ENCODE measurements around the gene ZNF93. TPM values are rescaled to one million over a fixed set of nuclear protein-coding genes. Genes with fewer than 3 reads are reported as not detected.
"Not testable (repeated sequence)": the region's sequence is repeated elsewhere in the genome, so short reads cannot be mapped to it uniquely, and the experiment has no call there.

The ZNF93 gene
- total RNA-seq, 1 donor from 2014 or later: 4.1 TPM

DNA sequence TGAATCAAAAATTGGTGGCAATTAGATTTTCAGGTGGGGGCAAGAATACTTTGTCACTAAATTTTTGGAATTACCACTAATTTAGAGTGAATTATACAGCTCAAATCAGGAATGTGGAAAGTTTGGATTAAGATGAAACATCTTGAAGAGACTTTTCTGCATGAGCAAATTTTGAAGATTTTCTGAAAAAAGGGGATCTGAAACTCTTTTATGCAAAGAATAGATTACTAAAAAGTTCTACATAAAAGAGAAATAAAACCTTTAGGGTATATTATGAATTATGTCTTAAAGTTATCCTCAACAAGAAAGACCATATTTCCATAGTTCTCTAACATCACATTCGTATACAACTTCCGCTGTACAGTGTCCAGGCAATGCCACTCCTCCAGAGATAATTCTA lies 36.7 kb downstream of the ZNF93 start:
- DNase-seq (ENCODE audit: low read depth in 2 of 2): no peak

GRCh38 chr19:19938449-19938848 lies 37.7 kb downstream of the ZNF93 start:
- DNase-seq (ENCODE audit: low read depth in 2 of 2): no peak

DNA sequence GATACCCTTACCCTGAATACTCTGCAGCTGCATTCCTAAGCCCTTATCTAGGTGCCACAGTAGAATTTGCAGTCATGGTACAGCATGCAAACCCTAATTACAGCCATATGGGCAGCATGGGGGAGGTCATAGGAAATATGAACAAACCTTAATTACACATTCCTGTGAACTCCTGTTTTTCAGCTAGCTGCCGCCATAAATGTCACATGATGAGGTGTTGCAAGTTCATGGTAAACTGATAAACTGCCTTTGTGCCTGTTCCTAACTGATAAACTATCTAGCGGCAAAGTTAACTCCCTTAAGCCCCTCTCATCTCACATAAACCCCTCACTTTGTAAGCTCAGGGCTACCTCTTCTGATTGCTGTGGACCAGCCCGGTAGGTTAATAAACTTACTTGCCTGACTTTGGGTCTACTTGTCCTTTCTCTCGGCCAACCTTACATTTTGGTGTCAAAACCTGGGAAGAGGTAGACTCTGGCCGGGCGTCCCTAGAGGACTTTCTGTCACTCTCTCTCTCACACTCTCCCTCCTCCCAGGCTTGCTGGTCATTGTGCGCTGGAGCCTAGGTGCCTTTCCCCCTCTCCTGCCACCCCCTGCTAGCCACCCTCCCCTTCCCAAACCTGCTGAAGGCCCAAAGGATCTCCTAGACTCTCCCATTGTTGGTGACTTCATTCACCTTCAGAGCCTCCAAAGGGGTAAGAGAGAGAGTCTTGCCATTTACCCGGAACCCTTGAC lies 43.3 kb downstream of the ZNF93 start:
- no peak for DNase-seq (ENCODE audit: low read depth in 2 of 2)

GRCh38 chr19:19944583-19944880 lies 43.8 kb downstream of the ZNF93 start:
- no peak for DNase-seq (ENCODE audit: low read depth in 2 of 2)

DNA sequence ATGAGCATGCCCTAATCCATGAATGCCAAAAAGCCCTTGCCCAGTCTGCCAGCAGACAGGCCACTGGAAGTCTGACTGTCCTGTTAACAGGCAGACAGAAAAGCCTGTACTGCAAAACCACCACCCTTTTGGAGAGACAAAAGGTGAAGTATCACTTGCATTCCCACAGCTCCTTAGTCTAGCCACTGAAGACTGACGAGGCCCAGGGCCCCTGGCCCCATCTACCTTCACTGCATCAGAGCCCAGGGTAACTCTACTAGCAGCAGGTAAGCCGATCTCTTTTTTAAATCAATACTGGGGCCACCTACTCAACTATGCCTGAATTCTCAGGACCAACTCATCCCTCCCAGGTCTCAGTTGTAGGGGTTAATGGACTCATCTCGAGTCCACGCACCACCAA lies 45.5 kb downstream of the ZNF93 start:
- DNase-seq (ENCODE audit: low read depth in 2 of 2): no peak

DNA sequence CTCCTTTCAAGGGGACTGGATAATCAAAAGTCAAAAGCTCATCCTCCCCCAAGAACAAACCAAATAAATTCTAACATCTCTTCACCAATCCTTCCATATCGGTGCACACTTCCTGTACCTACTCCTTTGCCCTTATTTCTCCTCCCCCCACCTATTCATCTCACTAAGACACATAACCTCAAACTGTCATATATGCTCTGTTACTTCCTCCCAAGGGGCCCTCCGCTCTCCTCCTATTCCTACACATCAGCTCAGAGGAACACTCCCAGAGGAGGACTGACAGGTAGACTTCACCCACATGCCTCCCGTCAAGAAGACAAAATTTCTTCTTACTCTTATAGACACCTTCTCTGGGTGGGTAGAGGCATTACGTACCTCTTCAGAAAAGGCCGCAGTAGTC lies 48.1 kb downstream of the ZNF93 start:
- DNase-seq (ENCODE audit: low read depth in 2 of 2): no peak

DNA sequence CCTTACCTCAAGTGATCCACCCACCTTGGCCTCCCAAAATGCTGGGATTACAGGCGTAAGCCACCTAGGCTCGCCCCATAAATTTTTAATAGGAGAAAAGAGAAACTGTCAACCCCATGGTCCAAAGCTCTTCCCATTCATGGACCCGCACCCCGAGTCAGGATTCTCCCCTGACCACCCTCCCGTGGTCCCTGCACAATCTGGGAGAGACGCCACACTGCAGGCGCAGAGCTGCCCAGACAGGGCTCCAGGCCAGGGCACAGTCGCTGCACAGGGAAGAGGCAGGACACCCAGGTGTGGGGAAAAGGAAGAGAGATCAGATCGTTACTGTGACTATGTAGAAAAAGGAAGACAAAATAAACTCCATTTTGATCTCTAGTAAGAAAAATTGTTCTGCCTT lies 54.5 kb downstream of the ZNF93 start:
- no peak for DNase-seq (ENCODE audit: low read depth in 2 of 2)

DNA sequence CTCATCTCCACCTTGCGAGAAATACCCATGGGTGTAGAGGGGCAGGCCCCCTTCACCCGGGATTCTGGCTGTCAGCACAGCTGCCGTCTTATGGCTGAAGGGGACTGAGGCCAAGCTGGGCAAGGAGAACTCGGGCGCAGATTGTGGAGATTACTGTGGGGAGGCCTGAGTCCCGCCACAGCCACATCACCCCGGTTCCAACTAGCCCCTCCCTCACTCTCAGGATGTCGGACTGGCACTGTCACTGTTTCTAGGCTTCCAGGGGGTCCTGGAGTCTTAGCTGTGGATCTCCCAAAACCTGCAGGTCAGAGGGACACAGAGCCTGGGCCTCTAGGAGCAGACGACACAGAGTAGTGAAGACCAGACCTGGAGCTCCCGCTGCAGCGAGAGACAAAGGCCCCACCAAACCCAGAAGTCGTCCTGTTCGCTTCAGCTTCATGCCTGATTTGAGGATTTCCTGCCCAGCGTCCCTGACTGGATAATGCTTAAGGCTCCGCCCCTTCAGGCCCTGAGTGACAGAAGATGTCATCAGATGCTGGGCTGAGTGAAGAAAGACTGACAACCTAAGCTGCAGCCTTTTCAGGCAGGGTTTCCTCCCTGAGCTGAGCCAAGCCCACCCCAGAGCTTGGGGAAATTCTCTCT lies 55.8 kb downstream of the ZNF93 start:
- DNase-seq (ENCODE audit: low read depth in 2 of 2): no peak

- DNase-seq (ENCODE audit: low read depth in 2 of 2): not testable (repeated sequence)
Measured at GRCh38 chr19:19957766-19958165, 57.0 kb downstream of the ZNF93 start.

DNA sequence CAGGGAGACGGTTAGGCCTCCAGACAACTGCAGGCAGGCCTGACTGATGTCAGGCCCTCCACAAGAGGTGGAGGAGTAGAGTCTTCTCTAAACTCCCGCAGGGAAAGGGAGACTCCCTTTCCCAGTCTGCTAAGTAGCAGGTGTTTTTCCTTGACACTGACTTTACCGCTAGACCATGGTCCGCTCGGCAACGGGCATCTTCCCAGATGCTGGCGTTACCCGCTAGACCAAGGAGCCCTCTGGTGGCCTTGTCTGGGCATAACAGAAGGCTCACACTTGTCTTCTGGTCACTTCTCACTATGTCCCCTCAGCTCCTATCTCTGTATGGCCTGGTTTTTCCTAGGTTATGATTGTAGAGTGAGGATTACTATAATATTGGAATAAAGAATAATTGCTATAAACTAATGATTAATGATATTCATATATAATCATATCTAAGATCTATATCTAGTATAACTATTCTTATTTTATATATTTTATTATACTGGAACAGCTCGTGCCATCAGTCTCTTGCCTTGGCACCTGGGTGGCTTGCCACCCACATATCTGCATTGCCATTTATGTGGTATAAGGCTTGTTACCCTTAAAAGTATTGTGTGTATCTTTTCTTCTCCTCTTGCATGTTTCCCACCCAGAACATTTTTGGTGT lies 58.5 kb downstream of the ZNF93 start:
- DNase-seq (ENCODE audit: low read depth in 2 of 2): peak; percentile 18 to 63

GRCh38 chr19:19964416-19964815 lies 63.7 kb downstream of the ZNF93 start:
- DNase-seq (ENCODE audit: low read depth in 2 of 2): no peak

- DNase-seq (ENCODE audit: low read depth in 2 of 2): not testable (repeated sequence)
Measured at GRCh38 chr19:19966126-19966525, 65.4 kb downstream of the ZNF93 start.

DNA sequence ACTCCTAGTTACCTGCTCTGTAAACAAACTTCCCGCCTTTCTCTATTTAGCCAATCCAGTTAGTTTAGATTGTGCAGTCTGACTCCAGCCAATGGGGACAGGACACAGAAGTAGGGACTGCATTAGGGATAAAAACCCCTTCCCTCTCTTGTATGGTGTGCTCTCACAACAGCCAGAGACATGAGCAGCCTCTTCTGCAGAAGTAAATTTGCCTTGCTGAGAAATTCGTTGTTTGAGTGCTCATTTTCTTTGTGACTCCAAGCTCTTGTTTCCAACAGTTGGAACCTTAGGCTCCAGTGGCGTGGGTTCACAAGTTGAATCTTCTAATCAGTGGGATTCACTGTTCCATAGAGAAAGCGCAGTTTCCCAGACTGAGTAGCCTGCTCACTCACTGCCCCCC lies 66.1 kb downstream of the ZNF93 start:
- no peak for DNase-seq (ENCODE audit: low read depth in 2 of 2)

Other genes with a start within 250 kb of the ZNF93 start
- gene ATP13A1, start 237.3 kb upstream of the ZNF93 start, total RNA-seq: 14.0 and 25.7 TPM in 2 replicates
- 9.8 and 10.1 TPM in 2 replicates for gene ZNF101, start 232.1 kb upstream of the ZNF93 start, total RNA-seq
- 2.8 and 3.8 TPM in 2 replicates for gene ZNF14, start 167.8 kb upstream of the ZNF93 start, total RNA-seq
- gene ZNF506, start 79.2 kb upstream of the ZNF93 start, total RNA-seq: 5.5 and 9.7 TPM in 2 replicates
- gene ZNF253, start 35.1 kb upstream of the ZNF93 start, total RNA-seq: 2.4 and 3.7 TPM in 2 replicates
- gene ZNF682, start 138.6 kb downstream of the ZNF93 start, total RNA-seq: 1.3 and 2.3 TPM in 2 replicates
- gene ZNF90, start 177.1 kb downstream of the ZNF93 start, total RNA-seq: 0.63 and 0.77 TPM in 2 replicates

Data from dermis microvascular lymphatic vessel endothelial cell (primary cell).